ENCODE measurements around the gene NMNAT2.
"Not testable (repeated sequence)": the region's sequence is repeated elsewhere in the genome, so short reads cannot be mapped to it uniquely, and the experiment has no call there.

The NMNAT2 gene

DNA sequence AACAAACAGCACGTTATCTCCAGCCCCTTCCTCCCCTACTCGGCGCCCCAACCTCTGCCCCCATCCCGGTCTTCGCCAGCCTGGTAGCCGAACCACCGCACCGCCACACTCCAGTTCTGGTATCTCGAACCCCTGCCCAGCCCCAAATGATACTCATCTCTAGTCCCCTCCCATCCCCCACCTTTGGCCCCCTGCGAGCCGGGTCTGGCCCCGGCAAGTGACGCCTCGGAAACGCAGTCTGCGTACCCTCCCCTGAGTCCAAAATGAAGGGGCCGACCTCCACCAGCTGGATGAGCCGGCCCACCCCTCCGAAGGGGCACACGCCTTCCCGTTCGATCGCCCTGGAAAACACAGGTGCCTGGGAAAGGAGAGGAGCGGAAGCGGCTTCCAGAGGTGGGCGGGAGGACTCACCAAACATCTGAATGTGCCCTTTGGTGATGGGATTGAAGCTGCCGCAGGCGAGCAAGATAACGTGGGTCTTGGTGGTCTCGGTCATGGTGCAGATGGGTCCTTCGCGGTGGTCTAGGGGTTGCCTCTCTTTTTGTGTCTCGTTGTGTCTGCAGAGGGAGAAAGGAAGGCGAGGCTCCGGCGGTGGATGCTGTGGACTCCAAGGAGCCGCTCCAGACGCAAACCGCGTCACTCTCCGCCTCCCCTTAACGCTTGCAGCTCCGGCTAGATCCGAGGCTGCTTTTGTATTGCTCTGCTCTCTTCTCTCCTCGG lies at the start of gene NMNAT2:
NMNAT2 (minus strand) TSS at position 609 of the 720 bp plus-strand sequence; CDS start at position 496, 113 bp downstream.
- no peak for DNase-seq (ENCODE audit: low read depth in 2 of 2)

- no peak for DNase-seq (ENCODE audit: low read depth in 2 of 2)
These were observed 49.5 kb upstream of the NMNAT2 start for GRCh38 chr1:183467687-183468086.

DNA sequence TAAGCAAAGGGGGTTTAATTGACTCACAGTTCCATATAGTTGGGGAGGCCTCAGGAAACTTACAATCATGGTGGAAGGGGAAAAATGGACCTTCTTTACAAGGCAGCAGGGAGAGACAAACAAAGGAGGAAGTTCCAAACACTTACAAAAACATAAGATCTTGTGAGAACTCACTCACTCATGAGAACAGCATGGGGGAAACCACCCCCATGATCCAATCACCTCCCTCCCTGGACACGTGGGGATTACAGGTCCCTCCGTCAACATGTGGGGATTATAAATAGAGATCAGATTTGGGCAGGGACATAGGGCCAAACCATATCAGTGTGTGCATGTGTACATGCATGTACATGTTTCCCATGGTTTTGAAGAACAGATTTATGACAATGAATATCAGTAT lies 48.6 kb upstream of the NMNAT2 start:
- no peak for DNase-seq (ENCODE audit: low read depth in 2 of 2)

- DNase-seq (ENCODE audit: low read depth in 2 of 2) = no peak
These were observed 45.4 kb upstream of the NMNAT2 start for GRCh38 chr1:183463566-183463965.

DNA sequence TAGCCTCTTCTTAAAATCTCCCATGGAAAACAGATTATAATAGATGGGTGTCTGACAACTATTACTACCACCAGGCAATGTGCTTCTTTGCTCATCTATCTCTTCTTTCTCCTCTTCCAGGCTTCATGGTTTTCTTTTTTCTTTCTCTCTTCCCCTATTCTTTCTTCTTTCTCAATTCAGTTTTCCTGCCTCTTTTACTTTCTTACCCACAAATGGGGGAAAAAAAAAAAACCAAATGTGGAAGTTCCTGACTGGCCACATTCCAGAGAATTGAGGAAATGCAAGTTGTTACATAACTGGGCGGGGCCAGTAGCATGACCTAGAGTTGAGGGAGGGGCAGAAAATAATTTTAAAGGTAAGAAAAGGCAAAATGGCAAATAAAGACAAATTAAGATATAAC lies 43.2 kb upstream of the NMNAT2 start:
- no peak for DNase-seq (ENCODE audit: low read depth in 2 of 2)

GRCh38 chr1:183460596-183460995 lies 42.4 kb upstream of the NMNAT2 start:
- DNase-seq (ENCODE audit: low read depth in 2 of 2) = no peak

GRCh38 chr1:183457449-183457848 lies 39.3 kb upstream of the NMNAT2 start:
- DNase-seq (ENCODE audit: low read depth in 2 of 2) = no peak

DNA sequence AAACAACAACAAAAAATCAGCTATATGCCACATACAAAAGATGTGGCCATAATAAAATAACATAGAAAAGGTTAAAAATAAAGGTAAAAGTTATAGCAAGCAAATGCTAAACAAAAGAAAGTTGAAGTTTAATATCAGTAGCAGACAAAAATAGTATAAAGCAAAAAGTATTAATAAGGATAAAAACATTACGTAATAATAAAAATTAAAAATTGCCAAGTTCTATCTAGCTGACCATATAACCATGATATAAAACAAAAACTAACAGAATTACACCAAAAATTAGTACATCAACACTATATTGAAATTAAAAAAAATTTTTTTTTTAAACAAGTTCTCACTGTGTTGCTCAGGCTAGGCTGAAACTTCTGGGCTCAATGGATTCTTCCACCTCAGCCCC lies 38.6 kb upstream of the NMNAT2 start:
- DNase-seq (ENCODE audit: low read depth in 2 of 2) = no peak

GRCh38 chr1:183454377-183454776 lies 36.2 kb upstream of the NMNAT2 start:
- no peak for DNase-seq (ENCODE audit: low read depth in 2 of 2)

DNA sequence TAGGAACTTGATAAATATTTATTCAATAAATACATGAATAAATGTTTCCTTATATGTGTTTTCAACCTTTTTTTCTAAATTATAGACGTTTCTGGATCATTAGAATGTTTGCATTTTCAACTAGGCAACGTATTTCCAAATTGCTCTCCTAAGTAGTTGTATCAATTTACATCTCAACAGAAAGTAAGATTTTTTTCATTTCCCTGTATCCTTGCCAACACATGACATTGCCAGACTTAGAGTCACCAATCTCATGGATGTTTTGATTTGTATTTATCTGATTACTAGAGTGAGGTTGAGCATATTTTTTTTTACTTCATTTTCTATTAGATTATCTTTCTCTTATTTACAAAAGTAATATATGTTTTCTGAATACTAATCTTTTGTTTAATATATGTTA lies 31.9 kb upstream of the NMNAT2 start:
- DNase-seq (ENCODE audit: low read depth in 2 of 2) = no peak

- DNase-seq (ENCODE audit: low read depth in 2 of 2) = no peak
These were observed 31.1 kb upstream of the NMNAT2 start for GRCh38 chr1:183449223-183449770.

- no peak for DNase-seq (ENCODE audit: low read depth in 2 of 2)
These were observed 26.1 kb upstream of the NMNAT2 start for GRCh38 chr1:183444243-183444642.

DNA sequence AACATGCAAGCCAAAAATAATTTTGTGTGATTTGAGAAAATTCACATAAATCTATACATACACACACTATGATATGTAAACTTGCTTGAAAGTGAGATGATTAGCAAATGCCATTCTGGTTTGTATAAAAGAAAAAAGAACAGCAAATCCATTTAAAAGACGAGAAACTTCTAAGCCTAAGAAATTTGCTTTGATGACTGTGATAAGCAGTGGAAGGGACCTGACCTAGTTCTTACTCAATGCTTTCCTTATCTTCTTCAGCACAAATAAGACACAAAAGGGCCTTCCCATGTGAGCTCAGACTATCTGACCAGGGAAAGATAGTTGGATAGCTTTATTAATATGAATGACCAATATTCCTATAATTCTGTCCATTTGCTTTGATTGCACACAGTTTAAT lies 25.3 kb upstream of the NMNAT2 start:
- DNase-seq (ENCODE audit: low read depth in 2 of 2) = no peak

GRCh38 chr1:183443011-183443410 lies 24.8 kb upstream of the NMNAT2 start:
- no peak for DNase-seq (ENCODE audit: low read depth in 2 of 2)

DNA sequence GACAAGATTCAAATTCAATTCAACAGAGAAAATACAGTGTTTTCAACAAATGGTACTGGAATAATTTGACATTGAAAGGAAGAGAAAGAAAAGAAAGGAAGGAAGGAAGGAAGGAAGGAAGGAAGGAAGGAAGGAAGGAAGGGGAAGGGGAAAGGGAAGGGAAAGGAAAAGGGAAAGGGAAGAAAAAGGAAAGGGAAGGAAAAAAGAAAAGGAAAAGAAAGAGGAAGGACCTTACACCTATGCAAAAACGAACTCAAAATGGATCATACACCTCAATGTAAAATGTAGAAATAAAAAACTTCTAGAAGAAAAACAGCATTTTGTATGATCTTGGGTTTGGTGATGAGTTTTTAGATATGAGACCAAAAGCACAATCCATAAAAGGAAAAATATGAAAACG lies 19.9 kb upstream of the NMNAT2 start:
- DNase-seq (ENCODE audit: low read depth in 2 of 2) = no peak

GRCh38 chr1:183435497-183435896 lies 17.3 kb upstream of the NMNAT2 start:
- DNase-seq (ENCODE audit: low read depth in 2 of 2) = no peak

DNA sequence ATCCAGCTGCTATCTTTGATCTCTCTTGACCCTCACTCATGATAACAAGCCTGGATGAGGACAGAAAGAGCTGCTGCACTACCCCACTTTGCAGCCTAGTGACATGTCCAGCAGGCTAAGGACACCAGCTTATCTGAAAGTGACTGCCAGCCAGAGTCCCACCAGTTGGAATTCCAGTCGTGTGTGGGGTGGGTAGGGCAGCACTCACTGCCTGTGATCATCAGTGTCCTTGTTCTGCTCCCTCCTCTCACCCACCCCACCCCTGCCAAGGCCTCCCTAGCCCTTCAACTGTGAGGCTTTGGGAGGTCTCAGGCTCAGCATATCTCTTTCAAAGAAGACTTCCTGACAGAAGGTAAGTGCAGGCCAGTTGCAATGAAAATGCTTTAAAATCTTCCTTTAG lies 15.5 kb upstream of the NMNAT2 start:
- DNase-seq (ENCODE audit: low read depth in 2 of 2) = no peak

DNA sequence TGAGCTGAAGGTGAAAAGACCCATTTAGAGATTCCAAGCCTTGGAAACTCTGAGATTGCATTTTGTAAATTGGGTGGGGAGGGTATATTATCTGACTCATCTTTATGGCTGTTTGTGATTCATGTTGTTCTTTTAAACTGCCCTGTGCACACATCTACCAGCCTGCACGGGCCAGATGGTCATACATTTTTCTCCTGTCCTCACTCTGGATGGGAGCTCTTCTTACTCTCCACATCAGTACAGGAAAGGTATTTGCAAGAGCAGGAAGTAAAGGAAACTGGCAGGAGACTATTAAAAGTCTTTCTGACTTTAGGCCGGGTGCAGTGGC lies 14.3 kb upstream of the NMNAT2 start:
- no peak for DNase-seq (ENCODE audit: low read depth in 2 of 2)

GRCh38 chr1:183431840-183432547 lies 13.8 kb upstream of the NMNAT2 start:
- no peak for DNase-seq (ENCODE audit: low read depth in 2 of 2)

GRCh38 chr1:183427591-183427990 lies 9.4 kb upstream of the NMNAT2 start:
- DNase-seq (ENCODE audit: low read depth in 2 of 2) = not testable (repeated sequence)

DNA sequence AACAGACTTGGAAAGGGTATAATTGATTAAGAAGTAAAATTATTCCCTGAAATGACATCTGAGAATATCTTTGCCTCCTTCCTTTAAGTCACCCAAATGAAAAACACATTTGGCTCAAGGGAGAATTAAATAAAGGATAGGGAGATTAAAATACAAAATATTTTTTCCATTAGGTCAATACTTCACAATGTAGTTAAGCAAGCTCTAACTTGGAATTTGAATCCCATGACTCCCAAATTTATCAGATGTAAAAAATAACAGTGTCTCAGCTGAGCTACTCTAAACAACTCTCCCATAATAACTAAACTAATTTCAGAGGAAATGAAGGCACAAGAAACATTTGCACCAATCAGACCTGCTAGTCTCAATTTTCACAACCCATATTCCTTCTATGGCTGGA lies 6.5 kb upstream of the NMNAT2 start:
- DNase-seq (ENCODE audit: low read depth in 2 of 2) = no peak

GRCh38 chr1:183423541-183423940 lies 5.4 kb upstream of the NMNAT2 start:
- DNase-seq (ENCODE audit: low read depth in 2 of 2) = no peak

DNA sequence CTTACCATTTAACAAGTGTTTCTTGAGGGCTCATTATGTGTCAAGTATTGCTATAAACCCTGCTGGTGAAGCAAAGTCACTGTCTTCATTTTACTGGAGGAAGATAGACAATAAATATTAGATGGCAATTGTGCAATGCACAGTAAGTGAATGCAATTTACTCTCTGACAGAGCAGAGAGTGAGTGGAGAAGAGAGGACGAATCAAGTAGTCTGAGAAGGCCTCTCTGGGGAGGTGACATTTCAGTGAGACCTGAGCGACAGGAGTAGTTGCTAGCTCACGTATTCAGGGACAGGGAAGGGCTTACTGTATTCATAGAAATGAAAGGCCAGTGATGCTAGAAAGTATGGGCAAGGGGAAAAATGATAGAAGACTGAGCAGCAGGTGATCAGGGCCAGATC lies 1.2 kb upstream of the NMNAT2 start:
- no peak for DNase-seq (ENCODE audit: low read depth in 2 of 2)

Measured in stimulated activated CD4-positive, alpha-beta T cell treated with anti-CD3 and anti-CD28 coated beads, Interleukin-12 subunit alpha, Interleukin-12 subunit beta, amount 100 ng/mL, for 24 hours (primary cell).